22Rv1 (cell line): ENCODE measurements around the gene LRRC8B.

Experiments used
- H3K27ac ChIP-seq: fragments of 450-650 bp; 2 replicates; pipeline ENCODE4 v1.5.1; 2017
- ZFX ChIP-seq: fragments of 450-650 bp; IDR thresholded peaks from 2 replicates; pipeline ENCODE4 v1.6.1; 2017; ENCODE audit warnings: antibody characterized with exemption, borderline replicate concordance
- TF ChIP-seq, protein P1 (sequence below): fragments of 450-650 bp; IDR thresholded peaks from 2 replicates; pipeline ENCODE4 v1.5.1; 2017; ENCODE audit warnings: mild to moderate bottlenecking

LRRC8B gene

DNA sequence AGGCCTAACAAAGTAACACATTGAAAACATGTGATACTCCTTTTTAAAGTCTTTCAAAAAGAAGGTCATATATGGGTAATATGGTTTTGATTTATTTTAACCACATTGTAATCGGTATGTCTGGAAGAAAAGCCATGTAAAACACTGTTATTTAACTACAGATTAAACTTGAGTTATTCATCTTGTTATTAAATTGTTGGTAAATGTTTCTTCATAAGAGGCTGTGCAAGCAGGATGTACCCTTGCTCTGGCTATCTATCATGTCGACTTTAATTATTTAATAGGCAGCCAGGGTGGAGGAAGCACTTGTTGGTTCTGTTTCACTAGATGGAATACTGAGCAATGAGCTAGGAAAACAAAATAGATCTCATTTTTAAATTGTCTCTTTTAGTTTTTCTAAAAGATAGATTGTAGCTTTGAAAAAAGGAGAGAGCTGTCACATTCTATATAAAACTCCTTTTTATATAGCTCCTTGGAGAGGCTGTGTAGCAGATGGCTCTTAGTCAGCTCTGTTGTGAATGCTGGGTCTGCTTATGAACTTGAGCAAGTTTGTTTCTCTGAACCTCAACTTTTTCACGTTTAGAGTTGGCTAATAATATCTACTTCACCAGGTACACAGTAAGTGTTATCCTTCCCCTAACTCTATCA is 39.5 kb downstream of the LRRC8B start:
- H3K27ac ChIP-seq, result no peak overlapping the region
- no peak for TF ChIP-seq ZFX
- TF ChIP-seq, protein P1, sequence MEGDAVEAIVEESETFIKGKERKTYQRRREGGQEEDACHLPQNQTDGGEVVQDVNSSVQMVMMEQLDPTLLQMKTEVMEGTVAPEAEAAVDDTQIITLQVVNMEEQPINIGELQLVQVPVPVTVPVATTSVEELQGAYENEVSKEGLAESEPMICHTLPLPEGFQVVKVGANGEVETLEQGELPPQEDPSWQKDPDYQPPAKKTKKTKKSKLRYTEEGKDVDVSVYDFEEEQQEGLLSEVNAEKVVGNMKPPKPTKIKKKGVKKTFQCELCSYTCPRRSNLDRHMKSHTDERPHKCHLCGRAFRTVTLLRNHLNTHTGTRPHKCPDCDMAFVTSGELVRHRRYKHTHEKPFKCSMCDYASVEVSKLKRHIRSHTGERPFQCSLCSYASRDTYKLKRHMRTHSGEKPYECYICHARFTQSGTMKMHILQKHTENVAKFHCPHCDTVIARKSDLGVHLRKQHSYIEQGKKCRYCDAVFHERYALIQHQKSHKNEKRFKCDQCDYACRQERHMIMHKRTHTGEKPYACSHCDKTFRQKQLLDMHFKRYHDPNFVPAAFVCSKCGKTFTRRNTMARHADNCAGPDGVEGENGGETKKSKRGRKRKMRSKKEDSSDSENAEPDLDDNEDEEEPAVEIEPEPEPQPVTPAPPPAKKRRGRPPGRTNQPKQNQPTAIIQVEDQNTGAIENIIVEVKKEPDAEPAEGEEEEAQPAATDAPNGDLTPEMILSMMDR, result no peak

DNA sequence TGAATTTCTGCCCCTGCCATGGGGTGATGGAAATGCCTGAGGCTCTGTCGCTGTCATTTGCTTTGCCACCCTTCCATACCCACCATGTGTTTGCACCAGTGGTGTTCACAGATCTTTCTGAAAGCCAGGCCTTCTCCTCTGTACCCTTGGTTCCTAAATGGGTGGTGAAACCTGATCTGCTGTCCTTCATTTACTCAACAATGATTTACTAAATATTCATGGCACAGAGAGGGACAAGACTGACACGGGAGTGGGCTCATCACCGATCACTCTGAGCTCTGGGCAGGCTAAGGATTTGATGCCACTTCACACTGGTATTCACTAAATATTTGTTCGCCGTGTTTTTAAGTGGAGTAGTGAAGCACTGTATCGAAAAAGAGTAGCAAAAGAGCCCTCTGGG is 40.9 kb downstream of the LRRC8B start:
- no peak overlapping the region for H3K27ac ChIP-seq
- no peak for TF ChIP-seq ZFX
- TF ChIP-seq, protein P1, result no peak

DNA sequence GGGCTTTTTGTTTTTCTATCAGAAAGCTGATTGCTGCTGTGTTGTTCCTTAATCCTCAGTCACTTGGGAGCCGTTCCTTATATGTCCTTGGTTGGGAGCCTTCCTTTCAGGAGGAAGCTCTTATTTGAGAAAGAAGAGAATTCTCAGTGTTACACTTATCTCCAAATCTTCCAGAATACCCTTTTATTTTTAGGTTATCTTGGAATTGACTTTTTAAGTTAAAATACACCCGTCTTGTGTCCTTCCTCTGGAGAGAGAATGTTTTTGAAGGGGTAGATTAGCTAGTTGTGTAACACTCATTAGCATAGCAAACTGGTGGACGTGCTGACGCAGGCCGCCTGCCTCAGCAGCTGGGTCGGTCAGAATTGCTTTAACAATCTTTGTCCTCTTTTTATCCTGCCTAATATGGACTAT is 42.1 kb downstream of the LRRC8B start:
- H3K27ac ChIP-seq, result no peak overlapping the region

DNA sequence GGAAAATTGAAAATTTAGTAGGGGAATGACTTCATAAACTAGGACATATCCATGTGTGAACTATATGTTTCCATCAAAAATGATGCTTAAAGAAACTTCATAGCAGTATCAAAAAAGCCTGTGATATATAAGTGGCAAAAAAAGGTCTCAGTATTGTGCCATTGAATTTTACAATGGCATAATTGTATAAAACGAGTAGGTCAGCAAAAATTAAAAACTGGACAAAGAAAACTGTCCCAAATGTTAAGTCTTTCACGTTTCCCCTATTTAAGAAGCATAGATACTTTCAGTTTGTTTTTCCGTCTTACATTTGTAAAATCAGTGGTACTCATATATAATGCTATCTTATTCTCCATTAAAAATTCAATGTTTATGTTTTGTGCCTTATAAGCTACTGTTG is 43.2 kb downstream of the LRRC8B start:
- no peak for TF ChIP-seq ZFX
- TF ChIP-seq, protein P1, result no peak

More for the DNA sequence above, 42.1 kb downstream of the LRRC8B start:
- no peak for TF ChIP-seq ZFX
- TF ChIP-seq, protein P1, result no peak

DNA sequence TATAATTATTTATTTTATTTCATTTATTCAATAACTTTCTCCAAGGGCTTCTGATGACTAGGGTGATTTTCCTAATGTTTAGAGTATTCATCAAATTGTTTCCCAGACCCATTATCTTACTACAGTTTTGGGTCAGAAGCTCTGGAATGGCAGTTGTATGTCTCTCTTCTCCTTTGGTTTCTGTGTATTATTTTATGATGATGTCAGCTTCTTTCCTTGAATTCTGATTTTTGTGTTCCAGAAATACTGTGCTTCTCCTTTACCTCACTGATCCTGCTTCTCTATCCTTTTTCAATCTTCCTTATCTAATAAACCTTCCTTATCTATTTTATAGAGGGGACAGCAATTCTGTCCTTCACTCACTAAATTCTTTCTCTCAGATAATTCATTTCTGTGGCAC is 48.8 kb downstream of the LRRC8B start:
- H3K27ac ChIP-seq, result no peak overlapping the region
- TF ChIP-seq ZFX, result no peak
- TF ChIP-seq, protein P1, result no peak

More for the DNA sequence above, 43.2 kb downstream of the LRRC8B start:
- H3K27ac ChIP-seq, result no peak overlapping the region

DNA sequence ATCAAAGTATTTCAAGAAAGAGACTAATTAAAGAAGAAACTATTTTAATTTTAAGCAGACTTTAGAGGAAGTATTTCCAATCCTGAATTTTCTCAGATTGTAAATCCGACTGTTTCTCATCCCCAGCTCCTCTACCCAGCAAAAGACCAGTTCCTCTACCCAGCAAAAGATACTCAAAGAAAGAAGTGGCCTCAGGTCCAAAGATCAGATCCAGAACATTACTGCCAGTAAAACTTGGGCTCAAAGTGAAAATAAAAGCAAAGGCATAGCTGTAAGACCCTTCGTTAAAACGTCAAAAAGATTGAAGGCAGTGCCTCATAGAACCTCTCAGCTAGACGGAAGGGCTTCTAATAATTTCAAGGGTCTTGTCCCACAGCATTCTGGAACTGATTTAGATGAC is 50.0 kb downstream of the LRRC8B start:
- no peak overlapping the region for H3K27ac ChIP-seq
- TF ChIP-seq ZFX, result no peak
- TF ChIP-seq, protein P1, result no peak

DNA sequence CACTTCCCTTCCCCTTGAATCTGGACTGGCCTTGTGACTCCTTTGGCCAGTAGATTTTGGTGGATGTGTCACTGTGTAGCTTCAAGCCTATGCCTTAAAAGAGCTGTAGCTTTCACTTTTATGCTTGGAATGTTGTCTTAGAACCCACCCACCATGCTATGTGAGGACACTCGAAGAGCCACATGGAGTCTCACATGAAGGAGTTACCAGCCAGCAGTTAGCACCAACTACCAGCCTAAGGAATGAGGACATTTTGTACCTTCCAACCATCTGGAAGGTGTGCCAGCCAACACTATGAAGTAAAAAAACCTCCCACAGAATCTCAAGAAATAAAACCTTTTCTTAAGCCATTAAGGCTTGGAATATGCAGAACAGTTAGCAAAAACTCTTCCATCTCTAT is 50.6 kb downstream of the LRRC8B start:
- TF ChIP-seq, protein P1, result no peak
- no peak for TF ChIP-seq ZFX
- no peak overlapping the region for H3K27ac ChIP-seq
